ENCODE results near the gene SCG5. TPM values are rescaled to one million over a fixed set of nuclear protein-coding genes. Genes with fewer than 3 reads are reported as not detected.
"Not testable (repeated sequence)": the region's sequence is repeated elsewhere in the genome, so short reads cannot be mapped to it uniquely, and the experiment has no call there.

Gene SCG5, protein sequence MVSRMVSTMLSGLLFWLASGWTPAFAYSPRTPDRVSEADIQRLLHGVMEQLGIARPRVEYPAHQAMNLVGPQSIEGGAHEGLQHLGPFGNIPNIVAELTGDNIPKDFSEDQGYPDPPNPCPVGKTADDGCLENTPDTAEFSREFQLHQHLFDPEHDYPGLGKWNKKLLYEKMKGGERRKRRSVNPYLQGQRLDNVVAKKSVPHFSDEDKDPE
- total RNA-seq (not detected), polyA plus RNA-seq (not detected), total RNA-seq (0 to 0.15 (median 0) reads per million in 6 experiments)

DNA sequence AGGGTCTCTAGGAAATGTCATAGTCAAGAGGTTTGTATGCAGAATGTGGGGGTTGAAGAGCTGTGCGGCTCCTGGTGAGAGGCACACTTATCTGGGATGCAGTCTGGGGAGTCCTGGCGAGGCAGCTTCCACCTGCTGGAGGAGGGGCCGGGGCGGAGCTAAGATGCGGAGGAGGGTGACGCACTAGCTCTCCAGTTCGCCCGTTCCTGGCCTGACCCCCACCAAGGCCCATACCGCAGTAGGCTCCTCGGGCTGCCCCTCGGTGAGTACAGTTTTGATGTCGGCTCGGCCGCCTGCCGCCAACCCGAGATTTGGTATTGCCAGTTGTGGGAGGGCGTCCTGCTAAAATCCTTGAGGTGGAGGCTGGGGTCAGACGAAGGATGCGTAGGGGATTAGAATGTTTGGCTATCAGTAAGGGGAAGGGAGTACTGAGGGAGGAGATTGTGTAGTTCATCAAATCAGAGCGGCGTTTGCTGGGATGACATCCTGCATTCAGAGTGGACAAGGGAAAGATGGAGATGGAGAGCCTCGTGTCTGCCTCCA is at the start of gene SCG5:
TSS of gene SCG5 (plus strand) at position 194 of the 543 bp plus-strand sequence. CDS start 1,883 bp downstream, outside the sequence.
- no peaks in the 10 kb centered on the region for H3K9me3 Mint-ChIP-seq
- POLR2A ChIA-PET, result no interaction called here
- peak within 1 kb of the TSS in 3 of 10 donors; percentile 3 to 39 (median 15) for H3K4me3 Mint-ChIP-seq
- DNase-seq, result no peak
- ATAC-seq, result no peak
- peak within 1 kb of the TSS in 1 of 10 donors; percentile 43 for H3K27ac Mint-ChIP-seq
- H3K27me3 Mint-ChIP-seq, result peaks cover 4 to 14% (median 6%) of the 10 kb centered on the region in 5 donors
- peaks cover 0 to 3% (median 0%) of the 10 kb centered on the region in 3 donors for H3K36me3 Mint-ChIP-seq
- peaks cover 0 to 2% (median 0%) of the 10 kb centered on the region in 4 donors for H3K4me1 Mint-ChIP-seq

GRCh38 chr15:32593151-32593550 is 48.4 kb upstream of the SCG5 start, which contains the start of gene GOLGA8N:
Gene GOLGA8N (plus strand): TSS chr15:32593456.
- H3K27me3 Mint-ChIP-seq, POLR2A ChIA-PET, H3K9me3 Mint-ChIP-seq, ATAC-seq, H3K4me1 Mint-ChIP-seq, H3K27ac Mint-ChIP-seq, DNase-seq, H3K36me3 Mint-ChIP-seq, H3K4me3 Mint-ChIP-seq: not testable (repeated sequence)

DNA sequence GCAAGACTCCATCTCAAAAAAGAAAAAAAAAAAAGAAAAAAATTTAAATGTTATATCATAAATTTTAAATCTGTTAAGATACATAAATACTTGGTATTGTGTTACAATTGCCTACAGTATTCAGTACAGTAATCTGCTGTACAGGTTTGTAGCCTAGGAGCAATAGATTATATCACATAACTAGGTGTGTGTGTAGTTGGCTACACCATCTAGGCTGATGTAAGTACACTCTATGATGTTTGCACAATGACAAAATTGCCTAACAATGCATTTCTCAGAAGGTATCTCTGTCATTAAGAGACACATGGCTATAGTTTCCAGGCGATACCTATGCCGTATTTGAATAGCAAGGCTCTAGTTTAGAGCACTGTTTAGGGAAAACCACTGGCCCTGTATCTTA is 32.0 kb upstream of the SCG5 start:
- DNase-seq, H3K27ac Mint-ChIP-seq, H3K4me1 Mint-ChIP-seq, POLR2A ChIA-PET, H3K9me3 Mint-ChIP-seq, ATAC-seq, H3K36me3 Mint-ChIP-seq, H3K27me3 Mint-ChIP-seq, H3K4me3 Mint-ChIP-seq: not testable (repeated sequence)

DNA sequence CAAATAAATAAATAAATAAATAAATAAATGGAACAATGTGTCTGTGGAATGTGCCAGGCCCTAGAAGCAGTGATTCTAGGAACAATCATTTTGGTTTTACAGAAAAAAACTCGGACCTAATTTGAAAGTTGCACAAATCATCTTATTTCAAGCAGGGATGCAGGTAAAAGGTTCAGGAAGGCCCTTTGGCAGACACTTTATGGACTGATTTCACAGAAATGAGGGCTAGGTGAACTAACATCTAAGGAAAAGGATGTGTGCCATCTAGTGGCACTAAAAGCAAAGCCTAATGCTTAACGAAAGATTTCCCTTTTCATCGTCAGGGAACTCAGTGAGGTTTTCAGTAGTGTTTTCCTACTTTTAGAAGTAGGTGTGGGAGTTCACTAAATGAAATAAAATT is 30.8 kb upstream of the SCG5 start:
- H3K4me3 Mint-ChIP-seq, H3K36me3 Mint-ChIP-seq, POLR2A ChIA-PET, H3K9me3 Mint-ChIP-seq, H3K27ac Mint-ChIP-seq, ATAC-seq, H3K27me3 Mint-ChIP-seq, H3K4me1 Mint-ChIP-seq: not testable (repeated sequence)
- peak in 3 of 10 donors; percentile 19 to 38 (median 34) for DNase-seq

DNA sequence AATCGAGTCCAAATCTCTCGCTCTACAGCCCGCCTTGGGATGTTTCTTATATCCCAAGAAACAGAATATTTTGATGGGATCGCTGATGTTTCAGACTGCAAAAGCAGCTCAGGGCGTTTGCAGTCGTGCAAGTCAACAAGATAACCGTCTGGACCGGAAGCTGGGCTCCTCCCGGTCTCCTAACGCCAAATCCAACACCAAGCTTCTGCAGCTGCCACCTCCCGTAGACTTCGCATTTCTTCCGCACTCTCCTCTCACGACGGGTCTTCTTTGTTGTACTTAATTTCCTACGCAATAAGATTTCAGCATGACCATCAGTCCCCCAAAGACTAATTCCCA is 26.8 kb upstream of the SCG5 start:
- H3K4me1 Mint-ChIP-seq, result peaks cover 10 to 18% (median 14%) of the 10 kb centered on the region in 4 donors
- H3K36me3 Mint-ChIP-seq, POLR2A ChIA-PET, H3K9me3 Mint-ChIP-seq, H3K27me3 Mint-ChIP-seq: not testable (repeated sequence)
- peak overlapping the region; percentile 89 to 99 (median 96) for H3K27ac Mint-ChIP-seq
- peak overlapping the region; percentile 91 to 99 (median 98) for H3K4me3 Mint-ChIP-seq
- peak; percentile 6 to 24 for ATAC-seq
- DNase-seq, result peak in 1 of 10 donors; percentile 9

DNA sequence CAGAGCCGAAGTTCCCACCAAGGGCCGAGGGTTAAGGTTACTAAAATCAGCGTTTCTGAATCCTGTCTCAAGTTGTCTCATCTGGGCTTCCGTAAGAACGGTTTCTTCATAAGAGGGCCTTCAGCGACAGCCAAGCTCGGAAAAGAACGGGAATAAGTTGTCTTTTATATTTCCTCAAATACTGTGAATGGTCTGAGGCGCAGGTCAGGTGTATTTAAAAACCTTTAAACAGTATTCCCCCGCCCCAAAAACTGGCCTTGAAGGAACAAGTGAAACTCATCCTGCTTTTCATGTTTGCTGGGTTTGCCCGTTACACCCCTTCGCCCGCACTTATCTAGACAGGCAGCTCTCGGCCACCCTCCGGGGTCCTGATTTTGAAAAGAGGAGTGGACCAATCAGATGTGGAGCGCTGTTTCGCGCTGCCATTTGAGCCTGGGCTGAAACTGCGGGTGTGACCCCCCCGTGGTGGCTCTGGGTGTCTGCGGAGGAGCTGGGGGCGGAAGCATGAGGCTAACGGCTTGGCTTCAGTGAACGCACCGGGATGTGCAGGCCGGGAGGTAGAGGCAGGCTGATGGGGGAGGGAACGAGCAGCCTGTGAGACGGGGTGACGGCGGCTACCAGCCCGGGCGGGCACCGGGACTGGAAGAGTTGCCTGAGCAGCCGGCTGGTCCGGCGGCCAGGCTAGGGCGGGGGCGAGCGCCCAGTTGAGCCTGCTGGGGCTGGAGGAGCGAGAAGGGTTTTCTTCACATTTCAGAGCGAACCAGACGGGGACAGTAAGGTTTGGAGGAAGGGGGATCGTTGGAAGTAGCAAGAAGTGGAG is 26.2 kb upstream of the SCG5 start, which contains the start of gene ARHGAP11A:
TSS of gene ARHGAP11A (plus strand) at position 454 of the 820 bp plus-strand sequence. CDS start 708 bp downstream, outside the sequence.
- peak within 1 kb of the TSS; percentile 89 to 99 (median 96) for H3K27ac Mint-ChIP-seq
- peaks cover 10 to 18% (median 14%) of the 10 kb centered on the region in 4 donors for H3K4me1 Mint-ChIP-seq
- DNase-seq (peak; percentile 61 to 92 (median 86)), ATAC-seq (peak; percentile 90 to 92)
- H3K9me3 Mint-ChIP-seq, H3K36me3 Mint-ChIP-seq, H3K27me3 Mint-ChIP-seq: not testable (repeated sequence)
- peak within 1 kb of the TSS; percentile 91 to 99 (median 98) for H3K4me3 Mint-ChIP-seq
- POLR2A ChIA-PET, result interaction anchor here (0.6 kb wide), 1 partner anchor 963 kb away, joined by 3 read pairs; no protein-coding TSS in a partner anchor

- H3K36me3 Mint-ChIP-seq, H3K27me3 Mint-ChIP-seq, H3K9me3 Mint-ChIP-seq, POLR2A ChIA-PET: not testable (repeated sequence)
- Mint-ChIP-seq H3K27ac (peak overlapping the region; percentile 86 to 99 (median 94)), H3K4me3 (peak overlapping the region; percentile 91 to 99 (median 98)), H3K4me1 (peaks cover 10 to 16% (median 13%) of the 10 kb centered on the region in 4 donors)
- peak in 2 of 10 donors; percentile 9 to 12 for DNase-seq
- ATAC-seq, result peak; percentile 3 to 7
Measured at GRCh38 chr15:32615871-32616426, 25.6 kb upstream of the SCG5 start.

- ATAC-seq (no peak), DNase-seq (no peak)
- POLR2A ChIA-PET, result no interaction called here
- Mint-ChIP-seq H3K27ac (no peak overlapping the region), H3K4me3 (no peak overlapping the region), H3K4me1 (no peaks in the 10 kb centered on the region), H3K27me3 (peaks cover 2 to 4% (median 2%) of the 10 kb centered on the region in 5 donors), H3K9me3 (no peaks in the 10 kb centered on the region), H3K36me3 (peaks cover 0 to 7% (median 0%) of the 10 kb centered on the region in 3 donors)
Measured at GRCh38 chr15:32636410-32636809, 5.1 kb upstream of the SCG5 start.

DNA sequence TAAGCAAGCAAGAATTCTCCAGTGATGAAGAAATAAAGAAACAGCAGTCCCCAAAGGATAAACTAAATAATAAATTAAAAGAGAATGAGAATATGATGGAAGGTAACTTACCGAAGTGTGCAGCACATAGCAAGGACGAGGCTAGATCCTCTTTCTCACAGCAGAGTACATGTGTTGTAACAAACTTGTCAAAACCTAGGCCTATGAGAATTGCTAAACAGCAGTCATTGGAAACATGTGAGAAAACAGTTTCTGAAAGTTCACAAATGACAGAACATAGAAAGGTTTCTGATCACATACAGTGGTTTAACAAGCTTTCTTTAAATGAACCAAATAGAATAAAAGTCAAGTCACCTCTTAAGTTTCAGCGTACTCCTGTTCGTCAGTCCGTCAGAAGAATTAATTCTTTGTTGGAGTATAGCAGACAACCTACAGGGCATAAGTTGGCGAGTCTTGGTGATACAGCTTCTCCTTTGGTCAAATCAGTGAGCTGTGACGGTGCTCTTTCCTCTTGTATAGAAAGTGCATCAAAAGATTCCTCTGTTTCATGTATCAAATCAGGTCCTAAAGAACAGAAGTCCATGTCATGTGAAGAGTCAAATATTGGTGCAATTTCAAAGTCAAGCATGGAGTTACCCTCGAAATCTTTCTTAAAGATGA is 4.5 kb upstream of the SCG5 start:
- Mint-ChIP-seq H3K9me3 (no peaks in the 10 kb centered on the region), H3K27ac (no peak overlapping the region), H3K27me3 (peaks cover 2 to 9% (median 4%) of the 10 kb centered on the region in 5 donors), H3K4me1 (peaks cover 0 to 2% (median 0%) of the 10 kb centered on the region in 4 donors), H3K36me3 (peaks cover 0 to 7% (median 0%) of the 10 kb centered on the region in 3 donors), H3K4me3 (no peak overlapping the region)
- ATAC-seq (no peak), DNase-seq (no peak)
- POLR2A ChIA-PET, result no interaction called here

DNA sequence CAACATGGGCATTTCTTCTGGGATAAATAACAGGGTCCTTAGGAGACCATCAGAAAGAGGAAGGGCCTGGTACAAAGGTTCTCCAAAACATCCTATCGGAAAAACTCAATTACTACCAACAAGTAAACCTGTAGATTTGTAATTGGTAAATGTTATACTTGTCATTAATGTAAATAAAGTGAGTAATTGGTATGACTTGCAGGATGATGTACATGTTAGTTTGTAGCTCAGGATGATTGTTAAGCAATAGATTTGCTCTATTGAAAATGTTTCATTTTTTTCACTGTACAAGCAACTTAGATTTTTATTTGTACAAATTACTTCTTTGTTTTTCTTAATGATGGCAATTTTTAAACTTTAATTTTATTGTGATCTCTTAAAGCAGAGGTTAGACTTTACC is 3.8 kb upstream of the SCG5 start:
- peaks cover 3 to 10% (median 6%) of the 10 kb centered on the region in 5 donors for H3K27me3 Mint-ChIP-seq
- no peak overlapping the region for H3K4me3 Mint-ChIP-seq
- H3K36me3 Mint-ChIP-seq, result peaks cover 0 to 7% (median 0%) of the 10 kb centered on the region in 3 donors
- peaks cover 0 to 2% (median 0%) of the 10 kb centered on the region in 4 donors for H3K4me1 Mint-ChIP-seq
- ATAC-seq (no peak), DNase-seq (no peak)
- POLR2A ChIA-PET, result no interaction called here
- H3K9me3 Mint-ChIP-seq, result no peaks in the 10 kb centered on the region
- no peak overlapping the region for H3K27ac Mint-ChIP-seq

DNA sequence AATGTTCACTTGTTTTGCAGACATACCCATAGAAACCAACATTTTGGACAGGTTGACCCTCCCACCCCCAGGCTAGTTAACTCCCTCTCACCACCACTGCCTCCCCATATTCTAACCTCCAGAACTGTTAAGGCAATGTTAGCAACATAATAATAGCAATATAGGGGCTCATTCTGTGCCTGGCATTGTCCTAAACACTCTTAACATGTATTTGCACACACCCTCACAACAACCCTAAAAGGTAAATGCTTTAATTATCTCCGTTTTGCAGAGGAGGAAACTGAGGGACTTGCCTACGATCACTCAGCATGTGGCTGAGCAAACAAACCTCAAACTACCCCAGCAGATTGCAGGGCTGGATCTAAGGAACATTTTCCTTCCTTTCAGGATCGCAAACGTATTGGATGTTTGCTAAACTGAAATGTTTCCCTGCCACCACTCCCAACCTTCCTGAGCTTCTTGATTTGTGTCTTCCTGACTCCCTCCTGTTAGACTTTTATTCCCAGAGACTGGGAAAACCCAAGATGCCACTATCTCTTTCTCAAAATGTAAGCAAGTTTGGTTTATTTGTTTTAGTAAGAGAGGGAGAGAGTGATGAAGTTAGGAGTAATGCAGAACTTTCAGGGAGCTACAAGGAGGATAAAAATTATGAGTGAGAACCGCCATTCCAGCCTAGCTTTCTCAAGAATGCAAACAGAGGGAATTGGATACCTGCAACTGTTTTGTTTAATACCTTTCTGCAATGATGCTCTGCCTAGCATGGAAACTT is 1.3 kb downstream of the SCG5 start:
- Mint-ChIP-seq H3K27ac (no peak overlapping the region), H3K27me3 (peaks cover 4 to 14% (median 6%) of the 10 kb centered on the region in 5 donors), H3K9me3 (no peaks in the 10 kb centered on the region), H3K36me3 (no peaks in the 10 kb centered on the region), H3K4me1 (peaks cover 0 to 2% (median 0%) of the 10 kb centered on the region in 4 donors), H3K4me3 (no peak overlapping the region)
- no peak for ATAC-seq
- POLR2A ChIA-PET, result no interaction called here
- no peak for DNase-seq
